ENCODE data around the gene FOXO3. TPM values are rescaled to one million over a fixed set of nuclear protein-coding genes. Genes with fewer than 3 reads are reported as not detected.

FOXO3 gene
- total RNA-seq, 4 donors from 2014 or later: 111 to 293 (median 183) TPM

DNA sequence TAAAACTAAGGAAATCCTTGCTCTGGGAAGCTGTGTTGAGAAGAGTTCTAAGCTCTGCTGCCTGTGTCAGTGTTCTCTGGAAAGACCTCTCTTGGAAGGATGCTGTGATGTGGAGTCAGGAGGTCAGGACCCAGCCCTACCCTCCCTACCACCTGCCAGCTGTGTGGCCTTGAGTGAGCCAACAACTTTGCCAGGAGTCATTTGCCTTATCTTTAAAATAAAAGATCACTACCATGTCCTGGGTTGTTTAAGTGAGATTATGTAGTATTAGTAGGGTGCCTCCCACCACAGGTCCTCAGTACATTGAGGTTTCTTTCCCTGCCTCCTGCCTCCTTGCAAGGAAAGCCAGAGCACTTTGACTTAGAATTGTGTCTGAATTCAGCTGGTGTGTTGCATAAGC lies 64.9 kb downstream of the FOXO3 start:
- TF ChIP-seq, protein P1, sequence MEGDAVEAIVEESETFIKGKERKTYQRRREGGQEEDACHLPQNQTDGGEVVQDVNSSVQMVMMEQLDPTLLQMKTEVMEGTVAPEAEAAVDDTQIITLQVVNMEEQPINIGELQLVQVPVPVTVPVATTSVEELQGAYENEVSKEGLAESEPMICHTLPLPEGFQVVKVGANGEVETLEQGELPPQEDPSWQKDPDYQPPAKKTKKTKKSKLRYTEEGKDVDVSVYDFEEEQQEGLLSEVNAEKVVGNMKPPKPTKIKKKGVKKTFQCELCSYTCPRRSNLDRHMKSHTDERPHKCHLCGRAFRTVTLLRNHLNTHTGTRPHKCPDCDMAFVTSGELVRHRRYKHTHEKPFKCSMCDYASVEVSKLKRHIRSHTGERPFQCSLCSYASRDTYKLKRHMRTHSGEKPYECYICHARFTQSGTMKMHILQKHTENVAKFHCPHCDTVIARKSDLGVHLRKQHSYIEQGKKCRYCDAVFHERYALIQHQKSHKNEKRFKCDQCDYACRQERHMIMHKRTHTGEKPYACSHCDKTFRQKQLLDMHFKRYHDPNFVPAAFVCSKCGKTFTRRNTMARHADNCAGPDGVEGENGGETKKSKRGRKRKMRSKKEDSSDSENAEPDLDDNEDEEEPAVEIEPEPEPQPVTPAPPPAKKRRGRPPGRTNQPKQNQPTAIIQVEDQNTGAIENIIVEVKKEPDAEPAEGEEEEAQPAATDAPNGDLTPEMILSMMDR (IDR thresholded peaks at IDR 0.05 in 4 of 5, conservative IDR thresholded peaks at IDR 0.05 in 1 of 5): no peak
- TF ChIP-seq POLR2A (IDR thresholded peaks at IDR 0.05): no peak
- DNase-seq (no peak), ATAC-seq (no peak)
- Histone ChIP-seq H3K36me3 (no peaks in the 10 kb centered on the region), H3K4me3 (no peak overlapping the region), H3K27ac (peak overlapping the region in 1 of 4 donors; percentile 9), H3K27me3 (no peaks in the 10 kb centered on the region), H3K9me3 (no peaks in the 10 kb centered on the region), H3K4me1 (peaks cover 98 to 100% of the 10 kb centered on the region in 2 donors)
- intact Hi-C loops (cut with DNase I; ENCODE audit: low total_unique reads): no loop called here
- in situ Hi-C loops (cut with MboI; ENCODE audit: low sequenced_read_pairs in 4 of 4): no loop called here

DNA sequence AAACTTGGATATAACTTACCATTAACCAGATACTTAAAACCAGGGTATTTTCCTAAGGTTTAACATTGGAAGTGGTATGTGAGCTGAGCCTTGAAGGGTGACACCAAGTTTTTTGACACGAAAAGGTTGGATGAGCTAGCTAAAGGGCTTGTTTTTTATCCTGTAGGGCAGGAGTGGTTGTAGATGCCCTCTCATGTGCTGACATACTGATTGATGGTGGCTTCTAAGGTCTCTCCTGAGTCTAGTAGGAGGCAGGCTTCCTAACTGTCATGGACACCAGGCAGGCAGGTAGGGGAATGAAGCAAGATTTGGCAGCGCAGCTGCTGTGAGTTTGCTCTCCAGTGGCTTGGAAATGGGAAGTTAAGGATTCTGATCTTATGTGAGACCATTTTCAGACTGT lies 66.1 kb downstream of the FOXO3 start:
- H3K36me3 ChIP-seq: no peaks in the 10 kb centered on the region
- H3K9me3 ChIP-seq: no peaks in the 10 kb centered on the region
- no peaks in the 10 kb centered on the region for H3K27me3 ChIP-seq
- H3K4me3 ChIP-seq: no peak overlapping the region
- in situ Hi-C loops (cut with MboI; ENCODE audit: low sequenced_read_pairs in 4 of 4): no loop called here
- no peak for DNase-seq
- TF ChIP-seq POLR2A (IDR thresholded peaks at IDR 0.05): no peak
- TF ChIP-seq, protein P1 (IDR thresholded peaks at IDR 0.05 in 4 of 5, conservative IDR thresholded peaks at IDR 0.05 in 1 of 5): no peak
- H3K27ac ChIP-seq: peak overlapping the region; percentile 4 to 57 (median 35)
- H3K4me1 ChIP-seq: peaks cover 98 to 100% of the 10 kb centered on the region in 2 donors
- ATAC-seq: peak in 1 of 2 donors; percentile 18
- intact Hi-C loops (cut with DNase I; ENCODE audit: low total_unique reads): no loop called here

DNA sequence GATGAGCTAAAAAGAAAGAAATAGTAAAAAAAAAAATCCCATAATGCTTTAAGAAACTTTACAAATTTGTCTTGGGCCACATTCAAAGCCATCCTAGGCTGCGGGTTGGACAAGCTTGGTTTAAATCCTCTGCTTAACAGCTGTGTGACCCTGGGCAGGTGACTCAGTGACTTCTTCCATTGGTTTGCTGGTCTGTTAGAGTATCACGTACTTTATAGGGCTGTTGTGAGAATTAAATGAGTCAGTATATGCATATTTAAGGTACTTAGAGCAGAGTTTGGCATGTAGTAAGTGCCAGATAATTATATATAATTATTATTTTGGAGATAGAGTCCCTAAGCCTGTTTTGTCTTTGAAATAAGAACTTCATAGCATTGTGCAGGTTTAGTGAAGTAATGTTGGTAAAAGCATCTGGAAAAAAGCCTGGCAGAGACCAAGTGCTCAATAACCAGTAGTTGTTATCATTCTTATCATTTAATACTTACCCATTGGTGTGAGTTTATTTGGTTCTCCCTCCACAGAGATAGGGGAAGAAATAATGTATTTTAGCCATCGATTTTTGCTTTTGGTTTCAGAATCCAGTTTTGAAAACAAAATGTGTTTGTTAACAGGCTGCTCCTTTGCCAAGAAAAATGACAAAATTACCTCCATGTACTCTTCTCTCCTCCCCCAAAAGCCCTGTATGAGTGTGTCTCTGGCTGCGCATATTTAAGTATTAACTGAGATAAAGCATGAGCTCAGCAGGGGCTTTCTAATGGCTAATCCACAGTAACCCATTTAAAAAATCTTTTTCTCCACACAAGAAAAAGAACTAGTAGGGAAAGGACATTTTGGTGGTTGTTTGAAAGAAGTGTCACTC lies 67.2 kb downstream of the FOXO3 start:
- intact Hi-C loops (cut with DNase I; ENCODE audit: low total_unique reads) (no loop called here), in situ Hi-C loops (cut with MboI; ENCODE audit: low sequenced_read_pairs in 4 of 4) (no loop called here)
- peak overlapping the region; percentile 13 to 57 (median 35) for H3K27ac ChIP-seq
- no peaks in the 10 kb centered on the region for H3K9me3 ChIP-seq
- H3K27me3 ChIP-seq: no peaks in the 10 kb centered on the region
- DNase-seq (no peak), ATAC-seq (no peak)
- no peak for TF ChIP-seq POLR2A (IDR thresholded peaks at IDR 0.05)
- TF ChIP-seq, protein P1 (IDR thresholded peaks at IDR 0.05 in 4 of 5, conservative IDR thresholded peaks at IDR 0.05 in 1 of 5): no peak
- no peaks in the 10 kb centered on the region for H3K36me3 ChIP-seq
- peaks cover 98 to 100% of the 10 kb centered on the region in 2 donors for H3K4me1 ChIP-seq
- no peak overlapping the region for H3K4me3 ChIP-seq

DNA sequence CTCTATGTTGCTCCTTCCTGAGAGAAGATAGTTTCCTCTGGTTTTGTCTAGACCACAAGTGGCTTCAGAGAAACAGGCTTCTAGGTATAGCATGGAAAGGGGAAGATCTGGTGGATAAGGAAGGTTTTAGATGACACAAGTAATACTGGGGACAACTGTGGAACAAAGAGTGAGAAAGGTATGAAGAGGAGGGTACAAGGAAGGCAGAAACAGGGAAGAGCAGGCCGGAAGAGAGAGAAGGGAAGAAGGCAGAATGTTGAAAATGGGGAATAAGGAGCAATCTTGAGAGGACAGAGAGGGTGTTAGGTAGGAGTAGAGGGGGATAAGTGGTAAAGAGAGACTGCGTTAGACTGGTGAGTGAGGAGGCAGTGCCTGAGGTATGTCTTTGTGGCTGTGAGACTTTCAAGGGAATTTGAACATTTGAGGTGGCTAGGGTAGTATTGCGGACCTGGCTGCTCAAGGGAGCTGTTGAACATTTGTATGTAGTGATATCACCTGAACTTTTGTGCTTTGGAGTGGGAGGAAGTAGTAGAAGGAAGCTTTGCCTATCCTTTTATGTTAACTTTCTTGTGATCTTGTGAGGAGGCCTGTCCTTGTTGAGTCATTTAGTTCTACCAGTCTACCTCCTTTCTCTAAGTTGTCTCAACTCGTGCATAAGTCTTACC lies 69.5 kb downstream of the FOXO3 start:
- in situ Hi-C loops (cut with MboI; ENCODE audit: low sequenced_read_pairs in 4 of 4) (no loop called here), intact Hi-C loops (cut with DNase I; ENCODE audit: low total_unique reads) (no loop called here)
- TF ChIP-seq, protein P1 (IDR thresholded peaks at IDR 0.05 in 4 of 5, conservative IDR thresholded peaks at IDR 0.05 in 1 of 5): no peak
- no peak for TF ChIP-seq POLR2A (IDR thresholded peaks at IDR 0.05)
- H3K36me3 ChIP-seq: no peaks in the 10 kb centered on the region
- ATAC-seq: peak in 1 of 2 donors; percentile 22
- no peaks in the 10 kb centered on the region for H3K9me3 ChIP-seq
- DNase-seq: no peak
- H3K27ac ChIP-seq: peak overlapping the region; percentile 11 to 63 (median 50)
- peaks cover 94 to 100% of the 10 kb centered on the region in 2 donors for H3K4me1 ChIP-seq
- no peak overlapping the region for H3K4me3 ChIP-seq
- H3K27me3 ChIP-seq: no peaks in the 10 kb centered on the region

Data from gastrocnemius medialis (tissue), 4 donors.